DMS79 treated with DMSO at 0.1 percent for 48 hours (cell line): ENCODE results near the gene PAXX.

Source experiments
- DNase-seq: peaks from one replicate; lab custom pipeline; 2025; lab: John Stamatoyannopoulos, UW

Gene PAXX

GRCh38 chr9:136953771-136954269 lies 38.4 kb upstream of the PAXX start:
- DNase-seq: no peak

DNA sequence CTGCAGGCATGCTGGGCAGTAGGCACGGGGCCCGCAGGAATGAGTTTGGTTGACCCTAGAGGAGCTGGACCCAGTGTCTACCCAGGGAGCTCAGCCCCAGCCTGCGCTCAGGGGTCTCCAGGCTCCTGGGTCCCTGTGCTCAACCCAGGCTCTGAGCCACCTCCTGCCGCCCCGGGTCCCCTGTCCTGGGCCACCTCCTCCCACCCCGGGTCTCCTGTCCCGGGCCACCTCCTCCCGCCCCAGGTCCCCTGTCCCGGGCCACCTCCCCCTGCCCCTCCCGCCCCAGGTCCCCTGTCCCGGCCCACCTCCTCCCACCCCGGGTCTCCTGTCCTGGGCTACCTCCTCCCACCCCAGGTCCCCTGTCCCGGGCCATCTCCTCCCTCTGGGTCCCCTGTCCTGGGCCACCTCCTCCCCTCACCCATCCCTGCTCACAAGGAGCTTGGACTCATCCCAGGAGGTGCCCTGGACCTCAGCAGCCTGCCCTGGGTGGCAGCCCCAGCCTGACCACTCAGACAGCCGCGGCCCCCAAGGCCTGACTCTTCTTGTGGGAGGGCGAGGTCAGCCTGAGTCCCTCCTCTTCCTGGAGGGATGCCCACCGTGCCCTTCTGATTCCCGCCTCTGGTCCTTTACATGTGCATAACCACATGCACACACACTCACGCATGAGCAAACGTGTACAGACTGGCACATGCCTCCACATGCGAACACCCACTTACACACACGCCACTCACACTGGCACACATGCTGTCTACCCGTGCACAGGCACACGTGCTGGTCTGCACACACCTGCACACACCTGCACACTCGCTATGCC lies 37.7 kb upstream of the PAXX start:
- no peak for DNase-seq

DNA sequence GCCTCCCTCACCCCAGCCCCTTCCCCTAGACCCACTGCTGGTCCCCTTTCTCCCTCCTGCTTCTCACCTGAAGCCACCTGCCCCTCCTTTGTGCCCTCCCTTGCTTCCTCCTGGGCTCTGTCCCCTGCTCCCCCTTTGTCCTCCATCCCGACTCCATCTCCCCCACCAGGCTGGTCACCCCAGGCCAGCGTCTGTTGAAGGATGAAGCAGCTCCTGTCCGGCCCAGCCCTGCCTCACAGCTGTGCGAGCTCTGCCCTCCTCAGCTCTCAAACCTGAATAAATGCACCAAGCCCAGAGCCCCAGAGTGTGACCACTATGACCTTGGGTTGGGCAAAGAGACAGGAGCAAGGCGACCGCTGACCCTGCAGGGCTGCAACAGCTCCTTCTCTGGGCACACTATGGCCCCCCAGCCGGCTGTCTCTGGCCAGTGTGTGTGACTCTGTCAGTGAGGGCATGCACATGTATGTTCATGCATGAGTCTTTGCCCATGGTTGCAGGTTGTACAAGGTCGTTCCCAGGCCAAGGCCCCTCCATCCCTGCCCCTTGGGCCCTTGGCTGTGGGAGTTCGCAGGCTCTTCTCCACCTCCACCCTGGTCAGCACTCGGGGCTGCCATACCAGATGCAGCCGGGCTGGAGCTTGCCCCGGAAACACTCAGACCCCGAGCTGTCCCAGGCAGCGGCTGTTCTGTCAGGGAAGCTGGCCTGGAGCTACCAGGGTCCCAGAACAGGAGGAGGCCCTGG lies 36.9 kb upstream of the PAXX start:
- no peak for DNase-seq

DNA sequence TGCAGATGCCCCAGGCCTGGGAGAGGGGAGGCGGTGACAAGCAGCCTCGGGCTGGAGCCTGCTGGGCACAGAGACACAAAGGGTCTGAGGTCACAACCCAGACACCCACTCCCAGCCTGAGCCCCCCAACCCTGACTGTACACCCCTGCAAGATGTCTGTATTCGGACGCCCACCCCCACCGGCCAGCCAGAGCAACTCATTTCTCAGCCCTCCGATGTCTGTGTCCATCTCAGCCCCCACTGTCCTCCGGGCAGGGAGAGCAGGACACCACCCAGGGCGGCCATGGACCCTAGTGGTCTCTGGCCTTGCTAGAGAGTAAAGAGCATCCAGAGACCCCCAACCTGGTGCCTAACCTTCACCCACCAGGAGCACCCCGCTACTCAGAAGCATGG lies 36.3 kb upstream of the PAXX start:
- no peak for DNase-seq

DNA sequence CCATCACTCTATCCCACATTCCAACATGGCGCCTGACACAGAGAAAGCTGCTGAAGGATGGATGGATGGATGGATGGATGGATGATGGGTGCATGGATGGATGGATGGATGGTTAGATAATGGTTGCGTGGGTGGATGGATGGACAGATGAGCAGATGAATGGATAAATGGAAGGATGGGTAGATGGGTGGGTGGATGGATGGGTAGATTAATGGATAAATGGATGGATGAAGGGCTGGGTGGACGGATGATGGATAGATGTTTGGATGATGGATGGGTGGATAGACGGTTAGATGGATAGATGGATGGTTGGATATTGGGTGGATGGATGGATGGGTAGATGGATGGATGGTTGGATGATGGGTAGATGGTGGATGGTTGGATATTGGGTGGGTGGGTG lies 35.6 kb upstream of the PAXX start:
- DNase-seq: no peak

- no peak for DNase-seq
Observed at GRCh38 chr9:136957461-136957860, 34.8 kb upstream of the PAXX start.

DNA sequence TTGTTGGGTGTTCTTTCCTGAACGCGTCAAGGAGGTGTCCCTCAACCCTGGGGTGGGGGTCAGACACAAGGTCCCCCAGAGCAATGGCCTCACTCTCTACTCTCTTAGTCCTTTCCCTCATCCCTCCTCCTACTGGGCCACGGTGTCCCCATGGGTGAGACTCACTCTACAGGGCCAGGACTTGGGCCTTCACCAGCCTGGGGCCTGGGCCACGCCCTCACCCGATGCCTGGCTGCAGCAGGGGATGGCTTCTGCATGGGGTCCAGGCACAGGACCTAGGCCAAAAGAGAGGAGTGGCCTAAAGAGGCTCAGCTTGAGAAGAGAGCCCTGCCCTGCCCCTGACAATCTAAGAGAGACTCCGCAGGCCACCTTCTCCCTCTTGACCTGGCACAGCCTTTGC lies 34.3 kb upstream of the PAXX start:
- DNase-seq: no peak

DNA sequence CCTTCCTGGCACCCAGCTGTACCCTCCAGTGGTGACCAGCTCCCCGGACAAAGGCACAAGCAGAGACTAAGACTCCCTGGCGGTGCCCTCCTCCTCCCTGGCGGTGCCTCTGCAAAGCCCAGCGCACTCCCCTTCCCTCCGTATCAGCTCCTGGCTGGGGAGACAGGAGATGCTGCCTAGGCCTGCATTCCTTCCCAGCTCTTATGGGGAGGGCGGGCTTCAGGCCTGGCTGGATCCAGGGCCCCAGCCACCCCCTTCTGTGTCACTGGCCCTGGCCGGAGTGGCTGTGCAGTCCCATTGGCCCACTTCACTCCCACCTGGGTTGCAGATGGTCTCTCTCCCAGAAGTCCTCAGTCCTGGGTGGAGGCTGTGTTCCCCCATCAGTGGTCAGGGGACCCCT lies 33.7 kb upstream of the PAXX start:
- DNase-seq: no peak

DNA sequence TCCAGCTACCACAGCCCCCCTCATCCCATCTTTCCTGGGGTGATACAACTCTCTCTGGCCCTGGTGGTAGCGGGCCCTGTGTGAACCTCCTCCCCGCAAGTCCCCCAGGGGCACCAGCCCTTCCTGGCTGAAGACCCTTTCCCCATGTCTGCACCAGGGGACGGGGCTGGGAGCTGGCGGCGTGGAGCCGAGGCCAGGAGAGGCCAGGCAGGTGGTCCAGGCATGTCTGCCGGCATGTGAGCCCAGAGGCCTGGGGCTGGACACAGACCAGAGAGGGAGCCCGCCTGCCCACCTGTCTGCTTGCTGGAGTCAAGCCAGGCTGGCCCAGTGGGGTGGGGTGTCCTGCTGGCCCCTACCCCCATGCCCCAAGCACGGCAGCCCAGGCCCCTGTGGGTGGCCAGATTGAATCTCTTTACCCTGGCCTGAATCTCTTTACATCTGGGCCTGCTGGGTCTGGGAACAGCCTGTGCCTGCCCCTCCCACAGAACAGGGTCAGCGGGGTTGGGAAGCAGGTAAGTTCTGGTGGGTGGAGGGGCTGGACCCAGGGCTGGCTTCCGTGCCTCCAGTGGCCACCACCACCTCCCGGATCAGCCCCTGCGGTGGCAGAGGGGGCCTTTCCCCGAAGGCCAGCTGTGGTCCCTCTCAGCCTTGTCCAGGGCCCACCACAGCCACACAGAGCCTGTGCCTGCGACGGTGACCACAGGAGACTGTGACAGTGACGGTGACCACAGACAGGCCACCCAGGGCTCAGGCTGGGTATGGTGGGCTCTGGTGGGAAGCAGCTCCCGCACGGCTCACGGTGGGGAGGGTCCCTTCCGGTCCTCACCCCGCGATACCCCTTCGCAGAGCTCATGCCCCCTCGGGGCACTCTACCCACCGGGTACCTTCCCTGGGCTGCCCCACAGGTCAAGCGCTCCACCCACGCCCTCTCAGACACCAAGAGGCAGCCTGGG lies 33.0 kb upstream of the PAXX start:
- no peak for DNase-seq

GRCh38 chr9:136960212-136960937 lies 31.8 kb upstream of the PAXX start:
- DNase-seq: no peak

DNA sequence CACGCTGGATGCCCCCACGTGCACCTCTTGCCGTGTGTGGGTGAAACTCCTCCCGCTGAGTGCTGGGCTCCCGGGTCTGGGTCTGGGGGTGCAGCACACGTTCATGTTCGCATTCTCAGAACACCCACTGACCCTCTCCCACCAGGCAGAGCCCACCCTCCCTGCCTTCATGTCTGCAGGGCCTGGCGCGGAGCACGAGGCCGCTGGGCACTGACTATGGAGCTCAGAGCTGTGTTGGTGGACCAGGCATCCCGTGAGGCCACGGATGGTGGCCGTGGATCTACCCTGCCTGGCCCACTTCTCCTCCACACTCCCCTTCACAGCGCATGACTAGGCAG lies 31.3 kb upstream of the PAXX start:
- no peak for DNase-seq

DNA sequence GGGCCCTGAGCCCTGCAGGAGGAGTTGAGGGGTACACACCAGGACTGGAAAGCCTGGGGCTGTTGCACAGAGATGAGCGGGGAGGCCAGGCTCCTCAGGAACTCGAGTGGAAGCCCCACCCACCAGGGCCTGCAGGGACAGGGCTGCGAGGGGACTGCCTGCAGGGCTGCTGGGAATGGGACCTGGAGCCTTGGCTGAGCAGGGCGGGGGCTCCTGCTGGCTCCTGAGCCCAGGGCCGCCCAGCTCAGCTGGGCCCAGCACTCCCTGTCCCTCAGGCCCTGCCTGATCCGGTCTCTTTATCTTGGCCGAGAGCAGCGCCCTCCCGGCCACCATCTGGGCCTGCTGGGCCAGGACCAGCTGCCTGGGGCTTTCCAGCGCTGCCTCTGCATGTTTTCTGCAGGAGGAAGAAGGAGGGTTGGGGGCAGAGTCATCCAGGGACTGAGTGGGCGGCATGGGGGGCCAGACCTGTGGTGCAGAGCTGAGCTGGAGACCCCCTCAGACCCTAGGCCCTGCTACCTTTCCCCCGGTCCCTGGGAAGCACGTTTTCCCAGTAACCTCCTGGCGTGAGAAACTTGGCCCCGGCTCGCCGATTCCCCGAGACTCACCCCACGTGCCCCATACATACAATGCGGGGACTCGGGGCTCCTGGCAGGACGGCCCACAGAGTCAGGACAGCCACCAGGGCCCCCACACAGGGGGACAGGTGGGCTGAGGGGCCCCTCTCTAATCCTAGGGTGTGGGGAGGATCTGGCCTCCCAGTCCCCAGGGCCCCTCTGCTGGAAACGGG lies 30.8 kb upstream of the PAXX start:
- DNase-seq: no peak

DNA sequence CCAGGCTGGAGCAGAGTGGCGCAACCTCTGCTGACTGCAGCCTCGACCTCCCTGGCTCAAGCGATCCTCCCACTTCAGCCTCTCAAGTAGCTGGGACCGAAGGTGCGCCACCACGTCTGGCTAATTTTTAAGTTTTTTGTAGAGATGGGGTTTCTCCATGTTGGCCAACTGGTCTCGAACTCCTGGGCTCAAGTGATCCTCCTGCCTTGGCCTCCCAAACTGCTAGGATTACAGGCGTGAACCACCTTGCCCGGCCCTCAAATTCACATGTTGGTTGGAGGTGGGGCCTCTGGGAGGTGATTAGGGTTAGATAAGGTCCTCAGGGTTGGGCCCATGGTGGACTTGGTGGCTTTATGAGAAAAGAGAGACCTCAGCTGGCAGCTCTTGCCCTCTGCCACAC lies 30.1 kb upstream of the PAXX start:
- no peak for DNase-seq

DNA sequence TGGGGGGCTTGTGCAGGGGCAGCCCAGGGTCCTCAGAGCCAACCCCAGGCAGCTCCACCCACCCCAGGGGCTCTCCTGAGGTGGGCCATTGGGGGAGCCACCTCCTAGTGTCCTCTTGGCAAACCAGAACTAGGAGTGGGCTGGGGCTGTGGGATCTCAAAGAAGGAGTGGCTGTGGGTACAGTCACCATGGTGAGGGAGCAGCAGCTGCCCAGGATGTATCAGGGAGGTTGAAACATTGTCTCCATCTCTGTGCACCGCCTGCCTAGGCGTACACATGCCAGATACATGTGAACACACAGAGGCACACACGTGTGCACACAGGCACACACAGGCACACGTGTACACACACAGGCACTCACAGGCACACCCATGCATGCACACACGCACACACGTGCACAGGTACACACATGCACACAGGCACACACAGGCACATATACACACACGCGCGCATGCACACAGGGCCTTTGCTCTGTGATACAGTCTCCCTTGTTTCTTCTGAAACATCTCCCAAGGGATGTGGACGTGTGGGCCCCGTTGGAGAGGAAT lies 29.4 kb upstream of the PAXX start:
- no peak for DNase-seq

GRCh38 chr9:136963341-136963740 lies 28.9 kb upstream of the PAXX start:
- DNase-seq: no peak

DNA sequence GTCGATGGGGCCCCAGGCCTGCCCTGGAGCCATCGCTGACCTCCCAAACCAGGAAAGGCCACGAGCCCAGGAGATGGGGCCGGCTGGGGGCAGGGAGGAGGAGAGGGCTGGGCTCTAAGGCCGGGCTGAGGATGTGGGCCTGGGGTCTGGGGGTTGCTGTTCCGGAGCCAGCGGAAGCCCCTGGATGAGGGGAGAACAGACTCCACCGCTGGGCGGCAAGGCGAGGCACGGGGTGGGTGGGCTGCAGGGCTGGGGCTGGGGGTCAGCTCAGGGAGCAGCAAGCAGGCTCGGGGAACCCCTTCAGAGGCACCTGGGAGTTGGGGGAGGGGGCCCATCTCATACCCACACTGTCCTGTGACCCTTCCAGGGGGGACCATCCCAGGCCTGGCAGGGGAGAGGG lies 28.5 kb upstream of the PAXX start:
- DNase-seq: no peak

DNA sequence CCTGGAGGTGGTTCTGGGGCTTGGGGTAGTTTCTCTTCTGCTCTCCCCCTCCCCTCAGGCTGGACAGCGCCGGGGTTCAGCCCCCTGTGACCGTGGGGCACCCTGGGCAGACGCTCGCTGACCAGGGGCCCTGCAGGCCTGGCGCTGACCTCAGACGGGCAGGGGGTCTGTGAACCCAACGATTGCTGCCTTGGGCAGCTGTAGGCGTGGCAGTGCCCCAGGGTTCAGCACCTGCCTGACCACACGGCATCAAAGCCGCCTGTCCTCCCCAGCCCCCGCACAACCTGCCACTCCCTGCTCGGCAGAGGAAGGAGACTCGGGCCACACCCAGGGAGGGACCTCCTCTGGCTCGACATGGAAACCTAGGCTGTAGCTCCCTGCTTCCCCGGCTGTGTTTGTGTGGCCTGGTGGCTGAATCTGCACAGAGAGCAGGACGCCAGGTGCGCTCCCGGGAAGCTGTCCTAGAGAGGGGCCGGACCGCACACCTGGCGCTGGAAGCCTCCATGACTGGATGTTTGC lies 28.0 kb upstream of the PAXX start:
- no peak for DNase-seq

DNA sequence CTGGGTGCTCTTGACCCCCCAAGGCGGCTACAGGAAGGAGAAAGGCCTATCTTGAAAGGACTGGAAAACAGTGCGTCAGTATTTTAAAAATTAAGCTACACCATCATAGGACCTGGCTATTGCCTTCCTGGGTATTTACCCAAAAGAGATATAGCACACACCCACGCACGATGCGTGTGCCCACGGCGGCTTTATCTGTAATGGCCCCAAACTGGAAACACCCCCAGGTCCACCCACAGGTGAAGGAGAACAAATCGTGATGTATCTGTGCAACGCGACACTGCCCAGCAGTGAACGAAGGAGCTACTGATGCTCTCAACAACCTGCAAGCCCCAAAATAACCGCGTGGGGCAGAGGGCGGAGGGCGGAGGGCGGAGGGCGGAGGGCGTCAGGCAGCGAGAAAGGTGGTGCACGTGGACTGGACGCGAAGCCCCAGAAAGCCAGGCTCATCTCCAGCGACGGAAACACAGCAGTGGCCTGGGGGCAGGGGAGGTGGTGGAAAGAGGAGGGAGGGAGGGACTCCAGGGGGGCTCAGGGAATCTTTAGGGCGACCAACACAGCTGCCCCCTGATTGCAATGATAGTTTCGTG lies 27.3 kb upstream of the PAXX start:
- DNase-seq: no peak

DNA sequence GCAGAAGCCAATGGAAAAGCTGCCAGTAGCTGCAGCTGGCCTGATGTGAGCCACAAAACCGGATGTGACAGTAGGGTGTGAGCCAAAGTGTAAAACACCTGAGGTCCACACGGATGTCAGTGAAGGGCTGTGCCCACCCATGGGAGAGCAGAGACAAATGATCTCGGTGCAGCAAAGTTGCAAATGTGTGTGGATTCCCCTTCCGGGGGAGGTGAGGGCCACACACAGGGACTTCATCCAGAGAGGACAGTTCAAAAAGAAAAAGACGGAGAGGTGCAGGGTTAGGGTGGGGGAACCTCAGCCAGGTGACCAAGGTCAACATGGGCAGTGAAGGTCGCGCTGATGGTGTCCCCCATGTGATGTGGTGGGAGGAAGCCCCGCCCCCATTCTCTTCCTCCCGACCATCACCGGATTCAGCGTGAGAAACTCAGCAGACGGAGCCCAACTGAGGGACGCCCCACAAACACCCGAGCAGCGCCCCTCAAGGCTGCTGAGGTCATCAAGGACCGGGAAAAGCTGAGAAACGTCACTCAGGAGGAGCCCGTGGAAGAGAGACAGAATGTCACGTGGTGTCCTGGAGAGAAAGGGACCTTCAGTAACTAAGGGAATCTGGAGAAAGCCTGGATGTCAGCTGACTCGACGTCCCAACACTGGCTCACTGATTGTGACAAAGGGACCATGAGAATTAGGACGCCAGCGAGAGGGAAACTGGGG lies 26.3 kb upstream of the PAXX start:
- DNase-seq: no peak
